ENCODE data around the gene KLRC3. TPM values are rescaled to one million over a fixed set of nuclear protein-coding genes. Genes with fewer than 3 reads are reported as not detected.

KLRC3 gene
- total RNA-seq, 1 experiment from 2014 or later, result not detected

GRCh38 chr12:10408842-10409241, 11.6 kb downstream of the KLRC3 start:
- no peak for DNase-seq
- H3K9me3 Mint-ChIP-seq (ENCODE audit: low read depth, unreplicated experiment), result no peaks in the 10 kb centered on the region
- intact Hi-C loops (cut with micrococcal nuclease; ENCODE audit: unreplicated experiment), result no loop called here
- H3K27ac Mint-ChIP-seq (ENCODE audit: unreplicated experiment), result no peak overlapping the region
- BruUV-seq (replicated peaks), result no TSS peak
- CTCF ChIA-PET, result no interaction called here
- no peaks in the 10 kb centered on the region for H3K36me3 Mint-ChIP-seq (ENCODE audit: insufficient read depth, unreplicated experiment)
- TF ChIP-seq, protein P1, sequence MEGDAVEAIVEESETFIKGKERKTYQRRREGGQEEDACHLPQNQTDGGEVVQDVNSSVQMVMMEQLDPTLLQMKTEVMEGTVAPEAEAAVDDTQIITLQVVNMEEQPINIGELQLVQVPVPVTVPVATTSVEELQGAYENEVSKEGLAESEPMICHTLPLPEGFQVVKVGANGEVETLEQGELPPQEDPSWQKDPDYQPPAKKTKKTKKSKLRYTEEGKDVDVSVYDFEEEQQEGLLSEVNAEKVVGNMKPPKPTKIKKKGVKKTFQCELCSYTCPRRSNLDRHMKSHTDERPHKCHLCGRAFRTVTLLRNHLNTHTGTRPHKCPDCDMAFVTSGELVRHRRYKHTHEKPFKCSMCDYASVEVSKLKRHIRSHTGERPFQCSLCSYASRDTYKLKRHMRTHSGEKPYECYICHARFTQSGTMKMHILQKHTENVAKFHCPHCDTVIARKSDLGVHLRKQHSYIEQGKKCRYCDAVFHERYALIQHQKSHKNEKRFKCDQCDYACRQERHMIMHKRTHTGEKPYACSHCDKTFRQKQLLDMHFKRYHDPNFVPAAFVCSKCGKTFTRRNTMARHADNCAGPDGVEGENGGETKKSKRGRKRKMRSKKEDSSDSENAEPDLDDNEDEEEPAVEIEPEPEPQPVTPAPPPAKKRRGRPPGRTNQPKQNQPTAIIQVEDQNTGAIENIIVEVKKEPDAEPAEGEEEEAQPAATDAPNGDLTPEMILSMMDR (IDR thresholded peaks at IDR 0.05; ENCODE audit: unreplicated experiment), result no peak
- H3K4me1 Mint-ChIP-seq (ENCODE audit: low read depth, unreplicated experiment), result no peaks in the 10 kb centered on the region
- no peak overlapping the region for H3K4me3 Mint-ChIP-seq (ENCODE audit: low read depth, unreplicated experiment)
- H3K27me3 Mint-ChIP-seq (ENCODE audit: unreplicated experiment), result no peaks in the 10 kb centered on the region

DNA sequence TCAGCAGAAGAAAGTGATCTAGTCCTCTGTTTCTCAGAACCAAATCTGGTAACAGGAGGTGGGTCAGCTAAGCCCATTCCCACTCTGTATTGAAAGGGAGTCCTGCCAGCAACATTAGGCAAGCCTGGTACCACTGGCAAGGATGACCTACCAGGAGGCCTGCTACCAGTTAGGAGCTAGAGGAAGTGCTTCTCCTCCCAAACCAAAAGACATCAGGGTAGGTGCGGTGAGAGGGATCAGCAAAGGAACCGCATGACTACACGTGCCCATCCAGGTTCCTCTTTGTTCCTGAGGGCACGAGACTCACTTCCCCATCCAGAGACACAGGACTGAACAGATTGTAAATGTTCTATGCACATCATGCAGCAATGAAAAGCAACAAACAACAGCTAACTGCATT, 13.7 kb downstream of the KLRC3 start:
- H3K4me3 Mint-ChIP-seq (ENCODE audit: low read depth, unreplicated experiment), result no peak overlapping the region

DNA sequence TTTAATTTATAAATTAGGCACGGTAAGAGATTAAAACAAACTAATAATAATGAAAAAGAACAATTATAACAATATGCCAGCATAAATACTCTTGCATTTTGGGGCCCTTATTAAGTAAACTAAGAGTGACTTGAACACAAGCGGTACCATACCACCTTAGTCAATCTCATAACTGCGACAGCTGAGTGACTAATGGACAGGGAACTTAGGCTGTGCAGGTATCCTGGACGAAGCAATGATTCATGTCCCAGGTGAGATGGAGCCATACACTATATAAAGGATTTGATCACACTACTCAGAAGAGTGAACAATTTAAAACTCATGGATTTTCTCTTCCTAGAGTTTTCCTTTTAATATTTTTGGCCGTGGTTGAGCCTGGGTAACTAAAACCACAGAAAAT, 15.1 kb downstream of the KLRC3 start:
- CTCF ChIA-PET, result no interaction called here
- no peaks in the 10 kb centered on the region for H3K9me3 Mint-ChIP-seq (ENCODE audit: low read depth, unreplicated experiment)
- intact Hi-C loops (cut with micrococcal nuclease; ENCODE audit: unreplicated experiment), result no loop called here

More for the DNA sequence above, 13.7 kb downstream of the KLRC3 start:
- BruUV-seq (replicated peaks), result no TSS peak
- no peak overlapping the region for H3K27ac Mint-ChIP-seq (ENCODE audit: unreplicated experiment)
- no peak for DNase-seq
- CTCF ChIA-PET, result no interaction called here
- H3K36me3 Mint-ChIP-seq (ENCODE audit: insufficient read depth, unreplicated experiment), result no peaks in the 10 kb centered on the region
- no peaks in the 10 kb centered on the region for H3K4me1 Mint-ChIP-seq (ENCODE audit: low read depth, unreplicated experiment)
- no peaks in the 10 kb centered on the region for H3K9me3 Mint-ChIP-seq (ENCODE audit: low read depth, unreplicated experiment)
- intact Hi-C loops (cut with micrococcal nuclease; ENCODE audit: unreplicated experiment), result no loop called here
- H3K27me3 Mint-ChIP-seq (ENCODE audit: unreplicated experiment), result no peaks in the 10 kb centered on the region
- TF ChIP-seq, protein P1 (IDR thresholded peaks at IDR 0.05; ENCODE audit: unreplicated experiment), result no peak

DNA sequence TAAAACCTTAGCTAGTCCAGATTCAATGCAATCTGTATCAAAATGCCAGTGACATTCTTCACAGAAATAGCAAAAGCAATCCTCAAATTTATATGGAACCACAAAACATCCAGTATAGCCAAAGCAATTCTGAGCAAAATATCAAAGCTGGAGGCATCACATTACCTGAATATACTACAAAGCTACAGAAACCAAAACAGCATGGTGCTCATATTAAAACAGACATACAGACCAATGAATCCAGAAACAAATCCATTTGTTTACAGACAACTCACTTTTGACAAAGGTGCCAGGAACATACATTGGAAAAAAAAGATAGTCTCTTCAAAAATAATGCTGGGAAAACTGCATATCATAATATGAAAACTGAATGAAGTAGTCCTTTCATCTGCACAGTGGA, 15.6 kb downstream of the KLRC3 start:
- H3K27ac Mint-ChIP-seq (ENCODE audit: unreplicated experiment), result no peak overlapping the region
- no peaks in the 10 kb centered on the region for H3K27me3 Mint-ChIP-seq (ENCODE audit: unreplicated experiment)
- H3K9me3 Mint-ChIP-seq (ENCODE audit: low read depth, unreplicated experiment), result no peaks in the 10 kb centered on the region
- no peaks in the 10 kb centered on the region for H3K36me3 Mint-ChIP-seq (ENCODE audit: insufficient read depth, unreplicated experiment)
- DNase-seq, result no peak
- CTCF ChIA-PET, result no interaction called here
- no TSS peak for BruUV-seq (replicated peaks)
- intact Hi-C loops (cut with micrococcal nuclease; ENCODE audit: unreplicated experiment), result no loop called here
- TF ChIP-seq, protein P1 (IDR thresholded peaks at IDR 0.05; ENCODE audit: unreplicated experiment), result no peak
- H3K4me3 Mint-ChIP-seq (ENCODE audit: low read depth, unreplicated experiment), result no peak overlapping the region
- H3K4me1 Mint-ChIP-seq (ENCODE audit: low read depth, unreplicated experiment), result no peaks in the 10 kb centered on the region

More for the DNA sequence above, 15.1 kb downstream of the KLRC3 start:
- TF ChIP-seq, protein P1 (IDR thresholded peaks at IDR 0.05; ENCODE audit: unreplicated experiment), result no peak
- BruUV-seq (replicated peaks), result no TSS peak
- Mint-ChIP-seq H3K27ac (ENCODE audit: unreplicated experiment) (no peak overlapping the region), H3K36me3 (ENCODE audit: insufficient read depth, unreplicated experiment) (no peaks in the 10 kb centered on the region), H3K4me1 (ENCODE audit: low read depth, unreplicated experiment) (no peaks in the 10 kb centered on the region), H3K27me3 (ENCODE audit: unreplicated experiment) (no peaks in the 10 kb centered on the region), H3K4me3 (ENCODE audit: low read depth, unreplicated experiment) (no peak overlapping the region)
- DNase-seq, result no peak
